ENCODE measurements around the gene PRPF6. TPM values are rescaled to one million over a fixed set of nuclear protein-coding genes. Genes with fewer than 3 reads are reported as not detected.
A peak's percentile ranks its signal among the peaks of the same experiment; 100 is the strongest.

The PRPF6 gene
- total and polyA plus RNA-seq, 2 of the 13 experiments (the other 11 are each of a cell fraction or from before 2014, with no cell fraction given): 63.7 to 101 TPM

- TF ChIP-seq ZNF280D (CRISPR knock-in tag; IDR thresholded peaks at IDR 0.05): peak; percentile 74; the same call in 1 of the 2 replicates
- peak; percentile 82 for TF ChIP-seq THRA (CRISPR knock-in tag; IDR thresholded peaks at IDR 0.05; ENCODE audit: borderline replicate concordance)
- TF ChIP-seq PRDM15 (CRISPR knock-in tag; IDR thresholded peaks at IDR 0.05): peak; percentile 73
- peak; percentile 78 for TF ChIP-seq ISL2 (CRISPR knock-in tag; IDR thresholded peaks at IDR 0.05)
- peak; percentile 60; the same call in 1 of the 2 replicates for TF ChIP-seq PPARG (CRISPR knock-in tag; conservative IDR thresholded peaks at IDR 0.05)
- TF ChIP-seq ZBTB49 (CRISPR knock-in tag; IDR thresholded peaks at IDR 0.05; ENCODE audit: borderline replicate concordance): peak; percentile 34; the same call in 1 of the 2 replicates
- TF ChIP-seq SKIL (CRISPR knock-in tag; IDR thresholded peaks at IDR 0.05; ENCODE audit: borderline replicate concordance): 0 out of 2 replicates have a peak, but pooled peaks have one; percentile 28
- no peak for TF ChIP-seq FOXO4 (CRISPR knock-in tag; conservative IDR thresholded peaks at IDR 0.05)
- TF ChIP-seq ZBTB44 (CRISPR knock-in tag; IDR thresholded peaks at IDR 0.05): no peak; the same call in 1 of the 2 replicates
- TF ChIP-seq ZNF782 (CRISPR knock-in tag; IDR thresholded peaks at IDR 0.05; ENCODE audit: borderline replicate concordance): peak; percentile 92; the same call in 1 of the 2 replicates
These were observed 7.1 kb upstream of the PRPF6 start (continued) for GRCh38 chr20:63973636-63974401.

Data from HepG2 (cell line).